Right lobe of liver (tissue), 4 donors: ENCODE measurements around the gene BLACAT1.

Experiments
- POLR2A ChIP-seq: fragments of 450-650 bp; IDR thresholded peaks from one replicate; pipeline ENCODE4 v1.6.1; 2017; ENCODE audit warnings: antibody characterized with exemption, mild to moderate bottlenecking
- TF ChIP-seq, protein P1 (sequence below), 4 donors: fragments of 200-600 bp in 3 of 4; fragments of 450-650 bp in 1 of 4; IDR thresholded peaks; one replicate each; pipeline versions ENCODE4 v1.5.1 to v1.8.0; 2016 to 2022; ENCODE audit warnings: antibody characterized with exemption in 4 of 4, mild to moderate bottlenecking in 2 of 4
- donor health status: DM: no; HTN: no; CAD: no.
- donor health status: DM: no; HTN: no; CAD: no.
- donor health status: DM: no; HTN: yes; CAD: no.

GRCh38 chr1:205432116-205432515 lies 23.7 kb downstream of the BLACAT1 start:
- TF ChIP-seq POLR2A = no peak
- TF ChIP-seq, protein P1, sequence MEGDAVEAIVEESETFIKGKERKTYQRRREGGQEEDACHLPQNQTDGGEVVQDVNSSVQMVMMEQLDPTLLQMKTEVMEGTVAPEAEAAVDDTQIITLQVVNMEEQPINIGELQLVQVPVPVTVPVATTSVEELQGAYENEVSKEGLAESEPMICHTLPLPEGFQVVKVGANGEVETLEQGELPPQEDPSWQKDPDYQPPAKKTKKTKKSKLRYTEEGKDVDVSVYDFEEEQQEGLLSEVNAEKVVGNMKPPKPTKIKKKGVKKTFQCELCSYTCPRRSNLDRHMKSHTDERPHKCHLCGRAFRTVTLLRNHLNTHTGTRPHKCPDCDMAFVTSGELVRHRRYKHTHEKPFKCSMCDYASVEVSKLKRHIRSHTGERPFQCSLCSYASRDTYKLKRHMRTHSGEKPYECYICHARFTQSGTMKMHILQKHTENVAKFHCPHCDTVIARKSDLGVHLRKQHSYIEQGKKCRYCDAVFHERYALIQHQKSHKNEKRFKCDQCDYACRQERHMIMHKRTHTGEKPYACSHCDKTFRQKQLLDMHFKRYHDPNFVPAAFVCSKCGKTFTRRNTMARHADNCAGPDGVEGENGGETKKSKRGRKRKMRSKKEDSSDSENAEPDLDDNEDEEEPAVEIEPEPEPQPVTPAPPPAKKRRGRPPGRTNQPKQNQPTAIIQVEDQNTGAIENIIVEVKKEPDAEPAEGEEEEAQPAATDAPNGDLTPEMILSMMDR (IDR thresholded peaks at IDR 0.05) = no peak
